COLO668 (cell line): Measurements from ENCODE around the gene TERT.

ENCODE experiments used
- DNase-seq: peaks from one replicate; lab custom pipeline; 2025; ENCODE audit not compliant: unreplicated experiment; lab: John Stamatoyannopoulos, UW

The TERT gene

DNA sequence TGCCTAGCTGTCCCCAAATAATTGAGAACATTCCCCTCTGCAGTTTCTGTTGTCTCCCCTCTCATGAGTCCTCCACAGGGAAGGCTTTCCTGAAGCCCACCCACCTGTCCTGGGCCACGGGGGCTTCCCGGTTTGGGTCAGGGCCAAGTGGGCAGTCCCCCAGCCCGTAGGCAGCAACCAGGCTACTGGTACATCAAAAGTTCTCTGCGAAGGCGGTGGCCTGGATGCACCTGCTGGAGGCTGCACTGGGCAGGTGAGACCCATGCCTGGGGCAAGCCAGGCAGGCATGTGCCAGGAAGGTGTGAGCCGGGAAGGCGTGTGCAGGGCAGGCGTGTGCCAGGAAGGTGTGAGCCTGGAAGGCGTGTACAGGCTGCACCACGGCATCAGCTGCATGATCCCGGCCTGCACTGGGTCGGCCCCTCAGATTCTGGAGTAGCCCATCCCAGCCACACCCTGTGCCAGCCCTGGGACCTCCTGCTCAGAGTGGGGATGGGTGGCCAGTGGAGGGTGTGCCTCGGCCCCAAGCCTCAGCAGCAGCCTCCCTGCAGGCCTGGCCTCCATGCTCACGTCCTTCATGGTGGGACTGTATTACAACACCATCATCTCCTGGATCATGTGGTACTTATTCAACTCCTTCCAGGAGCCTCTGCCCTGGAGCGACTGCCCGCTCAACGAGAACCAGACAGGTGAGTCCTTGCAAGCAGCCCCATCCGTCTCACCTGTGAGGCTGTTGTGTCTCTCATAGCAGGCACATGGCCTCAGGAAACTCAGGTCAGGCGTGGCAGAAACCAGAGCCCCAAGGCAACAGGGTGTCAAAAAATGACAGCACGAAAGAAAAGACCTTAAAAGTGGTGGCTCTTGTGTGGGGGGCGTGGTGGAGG is 84.7 kb downstream of the TERT start:
- peak; percentile 79 for DNase-seq

GRCh38 chr5:1209489-1209852 is 85.4 kb downstream of the TERT start:
- DNase-seq: no peak

DNA sequence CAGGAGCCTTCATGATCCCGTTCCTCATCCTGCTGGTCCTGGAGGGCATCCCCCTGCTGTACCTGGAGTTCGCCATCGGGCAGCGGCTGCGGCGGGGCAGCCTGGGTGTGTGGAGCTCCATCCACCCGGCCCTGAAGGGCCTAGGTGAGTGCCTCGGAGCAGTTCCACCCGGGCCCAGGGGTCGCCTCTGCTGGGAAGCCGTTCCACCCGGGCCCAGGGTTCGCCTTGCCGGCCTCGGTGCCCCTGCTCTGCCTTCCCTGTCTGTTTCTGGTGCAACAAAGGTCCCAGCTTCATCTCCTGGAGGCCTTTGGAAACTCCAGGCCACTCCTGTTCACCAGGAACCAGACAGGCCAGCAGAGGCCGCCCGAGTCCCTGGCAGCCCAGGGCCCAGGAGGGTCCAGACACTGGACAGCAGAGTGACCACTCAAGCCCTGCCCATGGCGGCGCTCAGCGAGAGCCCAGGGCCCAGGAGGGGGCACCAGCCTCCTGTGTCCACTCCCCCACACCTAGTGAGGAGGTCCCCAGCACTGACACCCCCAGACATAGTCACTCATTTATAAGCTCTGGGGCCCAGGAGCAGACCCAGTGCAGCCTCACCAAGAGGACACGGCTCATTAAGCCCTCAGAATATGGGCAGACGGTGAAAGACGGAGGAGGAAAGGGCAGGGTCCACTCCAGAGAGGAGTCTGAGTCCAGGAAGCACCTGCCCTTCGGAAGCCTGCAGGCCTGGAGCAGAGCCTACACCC is 86.0 kb downstream of the TERT start:
- peak; percentile 85 for DNase-seq

DNA sequence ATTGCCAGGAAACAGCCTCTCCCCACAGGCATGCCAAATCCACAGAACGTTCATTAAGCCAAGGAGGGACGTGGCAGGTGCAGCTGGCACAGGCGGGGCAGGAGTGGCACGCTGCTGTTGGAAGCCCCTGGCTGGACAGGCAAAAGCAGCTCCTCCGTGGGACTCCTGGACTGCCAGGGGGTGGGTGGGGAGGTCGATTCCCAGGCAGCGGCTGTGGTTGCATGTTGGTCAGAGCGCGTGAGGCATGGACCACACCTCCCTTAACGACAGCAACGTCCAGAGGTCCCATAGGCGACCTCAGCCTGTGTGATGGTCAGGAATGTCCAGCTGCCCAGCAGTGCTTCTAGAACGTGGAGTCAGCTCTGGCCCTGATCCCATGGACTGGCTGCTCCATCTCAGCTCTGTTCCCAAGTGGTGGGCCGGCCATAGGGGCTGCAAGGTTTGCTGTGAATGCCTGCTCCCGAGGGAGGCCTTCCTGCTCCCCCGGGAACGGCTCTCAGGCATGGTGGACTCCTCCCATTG is 86.6 kb downstream of the TERT start:
- DNase-seq: no peak

DNA sequence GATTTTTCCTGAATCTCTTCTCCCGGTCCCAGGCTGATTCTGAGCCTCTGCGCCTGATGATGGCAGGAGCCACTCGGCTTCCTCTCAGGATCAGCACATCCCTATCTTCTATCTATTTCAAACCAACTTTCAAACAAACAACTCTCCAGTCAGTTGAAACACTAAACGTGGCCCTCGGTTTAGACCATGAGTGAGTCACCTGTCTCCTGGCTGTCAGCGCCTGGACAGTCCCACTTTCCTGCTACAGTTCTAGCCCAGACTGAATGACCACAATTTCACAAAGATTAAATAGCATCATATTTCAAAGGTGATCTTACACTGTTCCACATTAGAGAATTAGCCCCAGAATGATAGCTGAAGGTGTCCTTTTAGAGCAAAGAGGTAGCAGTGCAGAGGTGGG is 87.3 kb downstream of the TERT start:
- peak; percentile 35 for DNase-seq

DNA sequence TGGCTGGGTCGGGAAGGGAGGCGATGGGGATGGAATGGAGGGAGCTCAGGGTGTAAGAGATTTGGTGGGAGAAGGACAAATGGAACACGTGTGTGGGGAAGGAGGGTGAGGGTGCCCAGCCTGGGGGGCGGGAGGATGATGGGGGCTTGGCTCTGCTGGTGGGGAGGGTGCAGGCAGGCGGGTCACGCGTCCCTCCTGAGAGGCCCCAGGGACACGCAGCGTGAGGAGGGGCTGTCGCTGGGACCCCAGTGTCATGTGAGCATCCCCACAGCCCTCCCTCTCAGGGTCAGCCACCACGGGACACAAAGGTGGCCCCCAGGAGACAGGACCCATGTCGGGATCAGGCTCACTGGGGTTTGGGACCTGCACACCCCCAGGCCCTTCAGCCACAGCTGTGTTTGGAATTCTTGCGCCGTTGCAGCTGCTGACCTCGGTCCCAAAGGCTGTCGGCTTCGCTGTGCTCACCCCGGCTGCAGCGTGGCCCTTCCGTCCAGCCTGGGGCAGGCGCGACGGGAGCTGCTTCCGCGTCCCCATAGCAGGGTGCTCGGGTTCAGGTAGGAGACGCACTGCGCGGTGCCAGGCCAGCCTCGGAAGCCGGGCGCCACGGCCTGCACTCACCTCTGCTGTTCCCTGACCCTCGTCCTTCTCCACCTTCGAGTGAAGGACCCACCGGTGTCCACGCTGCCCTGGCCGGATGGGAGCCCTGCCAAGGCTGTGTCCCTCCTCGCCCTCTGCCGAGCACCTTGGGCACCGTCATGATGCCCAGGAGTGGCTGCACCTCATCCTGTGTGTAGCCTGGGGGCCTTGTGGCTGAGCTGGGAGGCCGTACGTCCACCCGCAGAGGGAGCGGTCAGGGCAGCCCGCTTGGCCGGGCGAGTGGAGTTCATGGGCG is 88.1 kb downstream of the TERT start:
- no peak for DNase-seq

GRCh38 chr5:1205255-1206180 is 89.3 kb downstream of the TERT start:
- no peak for DNase-seq

DNA sequence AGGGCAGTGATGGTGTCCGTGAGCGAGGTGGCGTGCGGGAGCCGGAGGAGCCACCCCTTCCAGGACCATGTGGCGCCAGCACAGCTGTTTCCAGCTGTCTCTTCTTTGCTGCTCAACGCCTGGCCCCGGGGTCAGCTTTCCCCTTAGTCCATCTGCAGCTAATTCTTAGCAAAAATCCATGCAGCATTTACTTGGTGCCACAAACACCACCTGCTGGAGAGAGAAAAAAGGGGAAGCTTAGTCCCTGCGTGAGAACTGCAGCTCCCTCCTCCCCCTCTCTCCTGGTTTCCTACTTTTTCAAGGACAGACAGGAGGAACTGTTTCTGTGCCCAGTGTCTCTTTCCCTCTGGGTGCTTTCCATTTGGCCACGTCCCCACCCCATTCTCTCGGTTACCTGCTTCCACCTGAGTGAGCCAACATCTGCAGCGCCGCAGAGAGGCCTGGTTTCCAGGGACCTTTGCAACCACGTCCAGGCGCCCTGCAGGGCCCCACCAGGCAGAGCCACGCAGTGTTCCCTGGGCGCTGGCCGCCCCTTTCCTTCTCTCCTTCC is 90.1 kb downstream of the TERT start:
- no peak for DNase-seq

DNA sequence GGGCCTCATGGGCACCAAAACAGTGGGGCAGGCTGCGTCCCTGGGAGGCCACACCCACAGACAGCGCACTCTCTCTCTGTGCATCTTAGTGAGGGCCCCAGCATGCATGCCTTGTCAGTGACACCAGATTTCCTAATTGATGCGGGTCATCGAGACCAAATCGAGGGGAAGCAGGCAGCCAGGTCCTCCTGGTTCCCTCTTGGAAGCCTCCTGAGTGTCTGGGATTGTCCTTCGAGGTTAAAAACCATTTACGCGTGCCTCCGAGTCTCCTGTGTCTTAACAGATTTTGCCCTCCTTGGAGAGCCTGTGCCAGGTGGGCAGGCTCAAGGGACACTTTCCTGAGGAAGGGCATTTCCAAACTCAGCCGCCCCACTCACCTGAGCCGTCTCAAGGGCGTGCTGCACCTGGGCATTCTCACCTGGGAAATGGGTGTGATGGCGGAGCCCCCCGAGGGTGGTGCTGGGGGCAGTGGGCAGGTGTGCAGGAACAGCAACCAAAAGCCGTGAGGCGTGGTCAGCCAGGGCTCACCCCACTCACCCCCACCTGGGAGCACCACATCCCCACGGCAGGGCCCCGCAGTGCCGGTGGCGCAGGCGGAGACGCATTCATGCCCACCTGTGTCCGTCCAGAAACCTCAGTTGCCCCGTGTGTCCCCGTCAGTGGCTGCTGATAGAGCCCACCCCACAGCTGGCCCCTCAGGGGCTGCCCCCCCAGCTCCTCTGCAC is 90.7 kb downstream of the TERT start:
- DNase-seq: no peak

- DNase-seq: no peak
Measured at GRCh38 chr5:1203311-1203967, 91.4 kb downstream of the TERT start.
